GM13977 (cell line): ENCODE data around the gene SIVA1.

Experiments used
- DNase-seq: peaks from one replicate; pipeline ENCODE4 v3.0.0; 2012; ENCODE audit warnings: low spot score
- CTCF ChIP-seq: IDR thresholded peaks from 2 replicates; pipeline ENCODE4 v1.5.1; 2012; ENCODE audit warnings: mild to moderate bottlenecking, control low read depth; ENCODE audit not compliant: insufficient read depth; ENCODE audit errors: extremely low read depth, missing control alignments
- in situ Hi-C: fragments of 300-500 bp; cut with MboI; formaldehyde crosslinking; loops from one replicate; pipeline ENCODE4 v1.12.0; 2022; ENCODE audit warnings: low sequenced_read_pairs, low pct_unique_long_range_greater_than_20kb, mixed read lengths, inconsistent platforms; ENCODE audit not compliant: unreplicated experiment

SIVA1 gene

GRCh38 chr14:104730487-104730886, 22.5 kb upstream of the SIVA1 start:
- DNase-seq = no peak
- no peak for TF ChIP-seq CTCF
- in situ Hi-C loops = no loop called here

- DNase-seq = no peak
- peak; percentile 34 for TF ChIP-seq CTCF
- in situ Hi-C loops = no loop called here
Measured at GRCh38 chr14:104731320-104732294, 21.3 kb upstream of the SIVA1 start.

GRCh38 chr14:104732355-104732804, 20.6 kb upstream of the SIVA1 start:
- in situ Hi-C loops = no loop called here
- no peak for DNase-seq
- TF ChIP-seq CTCF = no peak

GRCh38 chr14:104732931-104733681, 19.8 kb upstream of the SIVA1 start:
- no peak for TF ChIP-seq CTCF
- in situ Hi-C loops = no loop called here
- no peak for DNase-seq

GRCh38 chr14:104734051-104734587, 18.8 kb upstream of the SIVA1 start:
- DNase-seq = no peak
- in situ Hi-C loops = no loop called here
- no peak for TF ChIP-seq CTCF

GRCh38 chr14:104734601-104734990, 18.4 kb upstream of the SIVA1 start:
- TF ChIP-seq CTCF = no peak
- no peak for DNase-seq
- in situ Hi-C loops = no loop called here
